Gastroesophageal sphincter (tissue), 3 donors: Measurements from ENCODE around the gene OMG.
"Not testable (repeated sequence)": the region's sequence is repeated elsewhere in the genome, so short reads cannot be mapped to it uniquely, and the experiment has no call there.

Experiments
- EP300 ChIP-seq: sonication (generic); formaldehyde crosslinking; IDR thresholded peaks from one replicate; pipeline ENCODE4 v1.6.1; 2017; ENCODE audit warnings: antibody characterized with exemption, mild to moderate bottlenecking
- TF ChIP-seq, protein P1 (sequence below), 4 experiments: fragments of 200-600 bp in 2 of 4; fragments of 450-650 bp in 2 of 4; sonication (generic) in 1 of 4; IDR thresholded peaks; one replicate each; pipeline ENCODE4 v1.5.1; 2017 to 2019; ENCODE audit warnings: antibody characterized with exemption in 4 of 4, mild to moderate bottlenecking in 2 of 4, moderate library complexity in 2 of 4

DNA sequence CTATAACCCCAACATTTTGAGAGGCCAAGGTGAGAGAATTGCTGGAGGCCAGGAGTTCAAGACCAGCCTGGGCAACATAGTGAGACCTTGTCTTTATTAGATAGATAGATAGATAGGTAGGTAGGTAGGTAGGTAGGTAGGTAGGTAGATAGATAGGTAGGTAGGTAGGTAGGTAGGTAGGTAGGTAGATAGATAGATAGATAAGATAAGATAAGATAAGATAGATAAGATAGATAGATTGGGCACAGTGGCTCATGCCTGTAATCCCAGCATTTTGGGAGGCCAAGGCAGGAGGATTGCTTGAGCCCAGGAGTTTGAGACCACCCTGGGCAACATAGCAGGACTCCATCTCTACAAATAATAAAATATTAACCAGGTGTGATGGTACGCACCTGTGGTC is 34.1 kb downstream of the OMG start:
- TF ChIP-seq, protein P1, sequence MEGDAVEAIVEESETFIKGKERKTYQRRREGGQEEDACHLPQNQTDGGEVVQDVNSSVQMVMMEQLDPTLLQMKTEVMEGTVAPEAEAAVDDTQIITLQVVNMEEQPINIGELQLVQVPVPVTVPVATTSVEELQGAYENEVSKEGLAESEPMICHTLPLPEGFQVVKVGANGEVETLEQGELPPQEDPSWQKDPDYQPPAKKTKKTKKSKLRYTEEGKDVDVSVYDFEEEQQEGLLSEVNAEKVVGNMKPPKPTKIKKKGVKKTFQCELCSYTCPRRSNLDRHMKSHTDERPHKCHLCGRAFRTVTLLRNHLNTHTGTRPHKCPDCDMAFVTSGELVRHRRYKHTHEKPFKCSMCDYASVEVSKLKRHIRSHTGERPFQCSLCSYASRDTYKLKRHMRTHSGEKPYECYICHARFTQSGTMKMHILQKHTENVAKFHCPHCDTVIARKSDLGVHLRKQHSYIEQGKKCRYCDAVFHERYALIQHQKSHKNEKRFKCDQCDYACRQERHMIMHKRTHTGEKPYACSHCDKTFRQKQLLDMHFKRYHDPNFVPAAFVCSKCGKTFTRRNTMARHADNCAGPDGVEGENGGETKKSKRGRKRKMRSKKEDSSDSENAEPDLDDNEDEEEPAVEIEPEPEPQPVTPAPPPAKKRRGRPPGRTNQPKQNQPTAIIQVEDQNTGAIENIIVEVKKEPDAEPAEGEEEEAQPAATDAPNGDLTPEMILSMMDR (IDR thresholded peaks at IDR 0.05), result not testable (repeated sequence)
- not testable (repeated sequence) for TF ChIP-seq EP300
